HepG2 (cell line): ENCODE data around the gene MATR3. TPM values are rescaled to one million over a fixed set of nuclear protein-coding genes. Genes with fewer than 3 reads are reported as not detected.

Source experiments
- HOXA3 ChIP-seq: sonication (generic); formaldehyde crosslinking; IDR thresholded peaks from 2 replicates; pipeline ENCODE4 v1.5.0; 2020; ENCODE audit warnings: missing genetic modification reagents
- polyA plus RNA-seq, 8 experiments: library from polyadenylated mRNA; depleted of rRNA in 3 of 8; stranded (reverse) in 7 of 8; unstranded in 1 of 8; fragments of >200 nt; fragmentation: Illumina TruSeq in 4 of 8; extraction: Trizol in 4 of 8; gene quantifications; 2 replicates each; pipeline versions ENCODE4 v1.2.1 to v1.2.3, GENCODE V29; 2011 to 2016; ENCODE audit warnings: low read depth in 4 of 8, missing spikeins in 1 of 8, mixed read lengths in 1 of 8; ENCODE audit not compliant: insufficient read depth in 1 of 8
- total RNA-seq, 5 experiments: library from RNA; depleted of rRNA; stranded (reverse); fragments of >200 nt; fragmentation: Illumina TruSeq; extraction: Trizol; gene quantifications; 2 replicates each; pipeline ENCODE4 v1.2.3, GENCODE V29; 2016; ENCODE audit warnings: low read depth in 1 of 5
- TF ChIP-seq, protein P1 (sequence below): sonication (generic); formaldehyde crosslinking; IDR thresholded peaks from 2 replicates; pipeline ENCODE4 v1.5.0; 2020; ENCODE audit warnings: mild to moderate bottlenecking, missing genetic modification reagents, borderline replicate concordance
- TF ChIP-seq, protein P2 (sequence below): sonication (generic); formaldehyde crosslinking; IDR thresholded peaks from 2 replicates; pipeline ENCODE4 v1.8.0; 2022; ENCODE audit warnings: low read depth, missing genetic modification reagents
- TF ChIP-seq, protein P3 (sequence below): sonication (generic); formaldehyde crosslinking; IDR thresholded peaks from 2 replicates; pipeline ENCODE4 v1.4.0; 2020; ENCODE audit warnings: mild to moderate bottlenecking, missing genetic modification reagents, borderline replicate concordance

MATR3 gene
- total and polyA plus RNA-seq, 2 of the 13 experiments (the other 11 are each of a cell fraction or from before 2014, with no cell fraction given): 94.2 to 341 TPM

DNA sequence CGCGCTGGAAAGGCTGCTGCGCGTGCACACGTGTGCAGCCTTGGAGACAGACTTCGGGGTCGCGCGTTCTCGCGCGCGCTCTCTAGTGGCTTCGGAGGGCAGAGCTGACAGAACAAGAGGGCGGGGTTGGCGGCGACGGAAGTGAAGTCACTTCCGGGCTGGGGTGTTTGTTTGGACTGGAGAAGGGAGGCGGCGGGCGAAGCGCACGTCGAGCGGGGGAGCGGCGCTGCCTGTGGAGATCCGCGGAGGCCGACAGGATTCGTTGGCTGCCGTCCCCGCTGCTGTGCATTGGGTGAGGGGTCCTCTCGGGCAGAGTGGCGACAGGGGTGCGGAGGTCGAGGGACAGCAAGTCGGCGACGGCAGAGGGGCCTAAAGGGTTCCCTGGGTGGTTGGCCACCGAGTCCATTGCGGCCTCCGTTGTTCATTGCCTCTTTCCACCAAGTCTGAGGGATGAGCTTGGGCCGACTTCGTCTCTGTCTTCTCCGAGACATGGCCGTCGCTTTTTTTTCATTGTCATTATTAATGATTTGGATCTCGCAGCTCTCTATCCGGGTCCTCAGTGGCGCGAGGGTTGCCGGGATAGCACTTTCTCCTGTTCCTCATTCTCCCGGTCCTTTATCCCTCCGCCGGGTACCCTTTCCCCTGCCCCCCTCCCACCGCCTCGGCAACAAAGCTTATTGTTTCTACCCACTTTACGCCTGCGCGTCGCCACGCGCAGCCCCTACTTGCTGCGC is 48.3 kb downstream of the MATR3 start, which contains the start of gene PAIP2 (continued):
- TF ChIP-seq, protein P1, sequence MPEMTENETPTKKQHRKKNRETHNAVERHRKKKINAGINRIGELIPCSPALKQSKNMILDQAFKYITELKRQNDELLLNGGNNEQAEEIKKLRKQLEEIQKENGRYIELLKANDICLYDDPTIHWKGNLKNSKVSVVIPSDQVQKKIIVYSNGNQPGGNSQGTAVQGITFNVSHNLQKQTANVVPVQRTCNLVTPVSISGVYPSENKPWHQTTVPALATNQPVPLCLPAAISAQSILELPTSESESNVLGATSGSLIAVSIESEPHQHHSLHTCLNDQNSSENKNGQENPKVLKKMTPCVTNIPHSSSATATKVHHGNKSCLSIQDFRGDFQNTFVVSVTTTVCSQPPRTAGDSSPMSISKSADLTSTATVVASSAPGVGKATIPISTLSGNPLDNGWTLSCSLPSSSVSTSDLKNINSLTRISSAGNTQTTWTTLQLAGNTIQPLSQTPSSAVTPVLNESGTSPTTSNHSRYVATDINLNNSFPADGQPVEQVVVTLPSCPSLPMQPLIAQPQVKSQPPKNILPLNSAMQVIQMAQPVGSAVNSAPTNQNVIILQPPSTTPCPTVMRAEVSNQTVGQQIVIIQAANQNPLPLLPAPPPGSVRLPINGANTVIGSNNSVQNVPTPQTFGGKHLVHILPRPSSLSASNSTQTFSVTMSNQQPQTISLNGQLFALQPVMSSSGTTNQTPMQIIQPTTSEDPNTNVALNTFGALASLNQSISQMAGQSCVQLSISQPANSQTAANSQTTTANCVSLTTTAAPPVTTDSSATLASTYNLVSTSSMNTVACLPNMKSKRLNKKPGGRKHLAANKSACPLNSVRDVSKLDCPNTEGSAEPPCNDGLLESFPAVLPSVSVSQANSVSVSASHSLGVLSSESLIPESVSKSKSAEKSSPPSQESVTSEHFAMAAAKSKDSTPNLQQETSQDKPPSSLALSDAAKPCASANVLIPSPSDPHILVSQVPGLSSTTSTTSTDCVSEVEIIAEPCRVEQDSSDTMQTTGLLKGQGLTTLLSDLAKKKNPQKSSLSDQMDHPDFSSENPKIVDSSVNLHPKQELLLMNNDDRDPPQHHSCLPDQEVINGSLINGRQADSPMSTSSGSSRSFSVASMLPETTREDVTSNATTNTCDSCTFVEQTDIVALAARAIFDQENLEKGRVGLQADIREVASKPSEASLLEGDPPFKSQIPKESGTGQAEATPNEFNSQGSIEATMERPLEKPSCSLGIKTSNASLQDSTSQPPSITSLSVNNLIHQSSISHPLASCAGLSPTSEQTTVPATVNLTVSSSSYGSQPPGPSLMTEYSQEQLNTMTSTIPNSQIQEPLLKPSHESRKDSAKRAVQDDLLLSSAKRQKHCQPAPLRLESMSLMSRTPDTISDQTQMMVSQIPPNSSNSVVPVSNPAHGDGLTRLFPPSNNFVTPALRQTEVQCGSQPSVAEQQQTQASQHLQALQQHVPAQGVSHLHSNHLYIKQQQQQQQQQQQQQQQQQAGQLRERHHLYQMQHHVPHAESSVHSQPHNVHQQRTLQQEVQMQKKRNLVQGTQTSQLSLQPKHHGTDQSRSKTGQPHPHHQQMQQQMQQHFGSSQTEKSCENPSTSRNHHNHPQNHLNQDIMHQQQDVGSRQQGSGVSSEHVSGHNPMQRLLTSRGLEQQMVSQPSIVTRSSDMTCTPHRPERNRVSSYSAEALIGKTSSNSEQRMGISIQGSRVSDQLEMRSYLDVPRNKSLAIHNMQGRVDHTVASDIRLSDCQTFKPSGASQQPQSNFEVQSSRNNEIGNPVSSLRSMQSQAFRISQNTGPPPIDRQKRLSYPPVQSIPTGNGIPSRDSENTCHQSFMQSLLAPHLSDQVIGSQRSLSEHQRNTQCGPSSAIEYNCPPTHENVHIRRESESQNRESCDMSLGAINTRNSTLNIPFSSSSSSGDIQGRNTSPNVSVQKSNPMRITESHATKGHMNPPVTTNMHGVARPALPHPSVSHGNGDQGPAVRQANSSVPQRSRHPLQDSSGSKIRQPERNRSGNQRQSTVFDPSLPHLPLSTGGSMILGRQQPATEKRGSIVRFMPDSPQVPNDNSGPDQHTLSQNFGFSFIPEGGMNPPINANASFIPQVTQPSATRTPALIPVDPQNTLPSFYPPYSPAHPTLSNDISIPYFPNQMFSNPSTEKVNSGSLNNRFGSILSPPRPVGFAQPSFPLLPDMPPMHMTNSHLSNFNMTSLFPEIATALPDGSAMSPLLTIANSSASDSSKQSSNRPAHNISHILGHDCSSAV: 0 out of 2 replicates have a peak, but pooled peaks have one; percentile 22
- peak; percentile 86; the same call in 1 of the 2 replicates for TF ChIP-seq HOXA3 (CRISPR knock-in tag)
- TF ChIP-seq, protein P2, sequence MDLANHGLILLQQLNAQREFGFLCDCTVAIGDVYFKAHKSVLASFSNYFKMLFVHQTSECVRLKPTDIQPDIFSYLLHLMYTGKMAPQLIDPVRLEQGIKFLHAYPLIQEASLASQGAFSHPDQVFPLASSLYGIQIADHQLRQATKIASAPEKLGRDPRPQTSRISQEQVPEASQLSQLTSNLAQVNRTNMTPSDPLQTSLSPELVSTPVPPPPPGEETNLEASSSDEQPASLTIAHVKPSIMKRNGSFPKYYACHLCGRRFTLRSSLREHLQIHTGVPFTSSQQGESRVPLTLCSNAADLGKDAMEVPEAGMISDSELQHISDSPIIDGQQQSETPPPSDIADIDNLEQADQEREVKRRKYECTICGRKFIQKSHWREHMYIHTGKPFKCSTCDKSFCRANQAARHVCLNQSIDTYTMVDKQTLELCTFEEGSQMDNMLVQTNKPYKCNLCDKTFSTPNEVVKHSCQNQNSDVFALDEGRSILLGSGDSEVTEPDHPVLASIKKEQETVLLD: no peak
- TF ChIP-seq, protein P3, sequence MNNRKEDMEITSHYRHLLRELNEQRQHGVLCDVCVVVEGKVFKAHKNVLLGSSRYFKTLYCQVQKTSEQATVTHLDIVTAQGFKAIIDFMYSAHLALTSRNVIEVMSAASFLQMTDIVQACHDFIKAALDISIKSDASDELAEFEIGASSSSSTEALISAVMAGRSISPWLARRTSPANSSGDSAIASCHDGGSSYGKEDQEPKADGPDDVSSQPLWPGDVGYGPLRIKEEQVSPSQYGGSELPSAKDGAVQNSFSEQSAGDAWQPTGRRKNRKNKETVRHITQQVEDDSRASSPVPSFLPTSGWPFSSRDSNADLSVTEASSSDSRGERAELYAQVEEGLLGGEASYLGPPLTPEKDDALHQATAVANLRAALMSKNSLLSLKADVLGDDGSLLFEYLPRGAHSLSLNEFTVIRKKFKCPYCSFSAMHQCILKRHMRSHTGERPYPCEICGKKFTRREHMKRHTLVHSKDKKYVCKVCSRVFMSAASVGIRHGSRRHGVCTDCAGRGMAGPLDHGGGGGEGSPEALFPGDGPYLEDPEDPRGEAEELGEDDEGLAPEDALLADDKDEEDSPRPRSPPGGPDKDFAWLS (CRISPR knock-in tag): no peak
